Measurements from ENCODE around the gene ALG14.

- TF ChIP-seq CTCF (conservative IDR thresholded peaks at IDR 0.05 in 1 of 2, IDR thresholded peaks at IDR 0.05 in 1 of 2; ENCODE audit: extremely low read depth in 1 of 2, insufficient read depth in 1 of 2, low read depth in 1 of 2, low read length in 2 of 2) (no peak), EZH2 (IDR thresholded peaks at IDR 0.05; ENCODE audit: borderline replicate concordance, low read length) (no peak)
Observed at GRCh38 chr1:95080879-95081278, 8.1 kb upstream of the ALG14 start.
